Heart right ventricle (tissue), 16 donors: Measurements from ENCODE around the gene KRT86. TPM values are rescaled to one million over a fixed set of nuclear protein-coding genes. Genes with fewer than 3 reads are reported as not detected.

ENCODE experiments used
- ATAC-seq, 8 donors: fragments of 200-7000 bp; cut with Tn5 transposase; one replicate each; pipeline ENCODE4 v1.9.1; 2020; ENCODE audit warnings: mild to moderate bottlenecking in 8 of 8, moderate library complexity in 8 of 8, moderate number of reproducible peaks in 1 of 8
- DNase-seq, 2 donors: peaks; one replicate each; pipeline ENCODE4 v3.0.0-alpha.2; 2020
- H3K27ac ChIP-seq, 10 donors: fragments of 200-600 bp; sonication (generic) in 2 of 10; one replicate each; pipeline versions ENCODE4 v1.5.0 to v1.8.0; 2020 to 2022; ENCODE audit warnings: mild to moderate bottlenecking in 3 of 10
- H3K27me3 ChIP-seq, 7 donors: fragments of 200-600 bp; one replicate each; pipeline ENCODE4 v1.8.0; 2021 to 2022; ENCODE audit warnings: mild to moderate bottlenecking in 2 of 7
- H3K36me3 ChIP-seq, 9 donors: fragments of 200-600 bp; sonication (generic) in 1 of 9; one replicate each; pipeline versions ENCODE4 v1.5.0 to v1.8.0; 2020 to 2022; ENCODE audit warnings: mild to moderate bottlenecking in 2 of 9
- H3K4me1 ChIP-seq, 9 donors: fragments of 200-600 bp; sonication (generic) in 1 of 9; one replicate each; pipeline versions ENCODE4 v1.5.0 to v1.8.0; 2020 to 2022; ENCODE audit warnings: mild to moderate bottlenecking in 4 of 9
- H3K4me3 ChIP-seq, 10 donors: fragments of 200-600 bp; sonication (generic) in 2 of 10; one replicate each; pipeline versions ENCODE4 v1.5.0 to v1.8.0; 2020 to 2022; ENCODE audit warnings: mild to moderate bottlenecking in 7 of 10, moderate library complexity in 2 of 10
- H3K9me3 ChIP-seq, 11 donors: fragments of 200-600 bp in 10 of 11; sonication (generic) in 2 of 11; one replicate each; pipeline versions ENCODE4 v1.5.0 to v1.8.0; 2013 to 2022; ENCODE audit warnings: mild to moderate bottlenecking in 2 of 11, control low read depth in 1 of 11, moderate library complexity in 1 of 11
- WGBS, 2 donors: extraction: QIAGEN DNeasy Blood & Tissue Kit; methylation state at CpG; one replicate each; pipeline ENCODE4 v1.1.7; 2013; ENCODE audit warnings: inconsistent platforms in 1 of 2; 5-methylcytosine and 5-hydroxymethylcytosine counted together
- intact Hi-C, 10 donors: fragments of 100-400 bp; cut with DNase I; formaldehyde crosslinking; loops; one replicate each; pipeline versions ENCODE4 v1.11.1 to v1.14.2; 2022
- polyA plus RNA-seq, 2 donors: library from polyadenylated mRNA; stranded (reverse); fragments of 200-250 nt; gene quantifications; one replicate each; pipeline ENCODE4 v1.2.3, GENCODE V29; 2013
- total RNA-seq, 10 donors: library from RNA; stranded (reverse); fragmentation: NEBNext Ultra II Directional in 3 of 10; extraction: Animal tissue kit (Norgen Biotek cat#: 25700) in 3 of 10; gene quantifications; one replicate each; pipeline versions ENCODE4 v1.2.1 to v1.2.4, GENCODE V29; 2021 to 2023
- TF ChIP-seq, protein P1 (sequence below), 9 donors: fragments of 200-600 bp; sonication (generic) in 2 of 9; IDR thresholded peaks; one replicate each; pipeline versions ENCODE4 v1.5.0 to v1.8.0; 2021 to 2022; ENCODE audit warnings: antibody characterized with exemption in 9 of 9, mild to moderate bottlenecking in 5 of 9, moderate library complexity in 1 of 9
- donor health status: Arrhythmogenic right ventricular cardiomyopathy.
- donor health status: ischemic (EF 13 %, LVEDD 7.1; RV severe dilation, severe dysfunction).
- donor health status: healthy with polysubstance abuse.
- donor health status: DM: no; HTN: yes; CAD: no.
- donor health status: DM: no; HTN: no; CAD: no.
- donor health status: ischemic (EF 25% LVEDD 6.9; RV normal size, moderate dysfunction).
- donor health status: ischemic (EF 25% LVEDD 5.7; RV mildly dilated, moderate dysfunction).
- donor health status: healthy.
- donor health status: DM: yes; HTN: yes; CAD: no.
- donor health status: Ischemic cardiomyopathy.
- donor health status: ischemic (EF 35%, LVEDD 5.7; RV mildly dilated, moderate dysfunction).
- donor health status: nonischemic (EF 11% LVEDD 7.7; RV severe dilation, severe dysfunction).
- donor health status: DM: yes; HTN: yes; CAD: no.
- donor health status: PGD.
- donor health status: ischemic (EF 29% LVEDD 5.4; RV normal size, mild dysfunction).
- donor health status: nonischemic (EF 23%, LVEDD 6.1; RV moderate dilation, normal function).

The KRT86 gene
- total and polyA plus RNA-seq, 12 donors = 0.01 to 0.19 TPM; not detected in 10

DNA sequence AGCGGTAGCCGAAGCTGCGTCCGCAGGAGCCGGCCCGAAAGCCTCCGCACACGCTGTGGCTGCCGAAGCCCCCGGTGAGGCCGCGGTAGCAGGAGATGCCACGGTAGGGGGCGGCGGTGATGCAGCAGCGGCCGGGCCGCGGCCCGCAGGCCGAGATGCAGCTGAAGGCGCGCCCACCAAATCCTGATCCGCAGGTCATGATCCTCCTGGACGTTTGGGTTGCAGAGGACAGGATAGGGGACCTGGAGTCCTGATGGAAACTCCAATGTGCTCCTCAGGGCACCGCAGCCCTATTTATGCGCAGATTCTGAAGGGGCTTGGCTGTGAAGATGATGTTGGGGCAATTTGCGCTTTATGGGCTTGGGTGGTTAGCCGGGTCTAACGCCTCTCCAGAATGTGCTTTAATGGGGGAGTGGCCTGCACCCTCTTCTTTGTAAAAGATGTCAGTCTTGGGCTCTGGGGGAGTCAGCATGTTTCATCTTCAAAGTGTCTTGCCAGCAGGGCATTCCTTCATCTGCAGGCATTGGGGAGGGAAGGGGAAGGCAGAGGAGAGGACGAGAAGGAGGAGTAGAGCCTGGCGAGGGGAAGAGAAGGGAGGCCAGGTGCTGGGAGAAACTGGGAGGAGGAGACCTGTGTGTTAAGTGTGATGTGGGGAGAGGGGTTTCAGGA, 17.0 kb downstream of the KRT86 start, which contains the start of gene KRT81:
Gene KRT81 (minus strand): TSS at position 268 of the 669 bp plus-strand sequence. CDS start 69 bp downstream, at position 199.
- Histone ChIP-seq H3K4me3 (no peak within 1 kb of the TSS), H3K27ac (no peak within 1 kb of the TSS), H3K27me3 (peaks cover 0 to 36% (median 27%) of the 10 kb centered on the region in 7 donors), H3K36me3 (no peaks in the 10 kb centered on the region), H3K4me1 (no peaks in the 10 kb centered on the region), H3K9me3 (no peaks in the 10 kb centered on the region)
- WGBS, 2 donors = 29 to 49% methylated on average over 15 to 23 of the region's 32 CpGs
- DNase-seq = no peak
- ATAC-seq = no peak
- intact Hi-C loops = no loop called here
- TF ChIP-seq, protein P1, sequence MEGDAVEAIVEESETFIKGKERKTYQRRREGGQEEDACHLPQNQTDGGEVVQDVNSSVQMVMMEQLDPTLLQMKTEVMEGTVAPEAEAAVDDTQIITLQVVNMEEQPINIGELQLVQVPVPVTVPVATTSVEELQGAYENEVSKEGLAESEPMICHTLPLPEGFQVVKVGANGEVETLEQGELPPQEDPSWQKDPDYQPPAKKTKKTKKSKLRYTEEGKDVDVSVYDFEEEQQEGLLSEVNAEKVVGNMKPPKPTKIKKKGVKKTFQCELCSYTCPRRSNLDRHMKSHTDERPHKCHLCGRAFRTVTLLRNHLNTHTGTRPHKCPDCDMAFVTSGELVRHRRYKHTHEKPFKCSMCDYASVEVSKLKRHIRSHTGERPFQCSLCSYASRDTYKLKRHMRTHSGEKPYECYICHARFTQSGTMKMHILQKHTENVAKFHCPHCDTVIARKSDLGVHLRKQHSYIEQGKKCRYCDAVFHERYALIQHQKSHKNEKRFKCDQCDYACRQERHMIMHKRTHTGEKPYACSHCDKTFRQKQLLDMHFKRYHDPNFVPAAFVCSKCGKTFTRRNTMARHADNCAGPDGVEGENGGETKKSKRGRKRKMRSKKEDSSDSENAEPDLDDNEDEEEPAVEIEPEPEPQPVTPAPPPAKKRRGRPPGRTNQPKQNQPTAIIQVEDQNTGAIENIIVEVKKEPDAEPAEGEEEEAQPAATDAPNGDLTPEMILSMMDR (IDR thresholded peaks at IDR 0.05) = no peak

DNA sequence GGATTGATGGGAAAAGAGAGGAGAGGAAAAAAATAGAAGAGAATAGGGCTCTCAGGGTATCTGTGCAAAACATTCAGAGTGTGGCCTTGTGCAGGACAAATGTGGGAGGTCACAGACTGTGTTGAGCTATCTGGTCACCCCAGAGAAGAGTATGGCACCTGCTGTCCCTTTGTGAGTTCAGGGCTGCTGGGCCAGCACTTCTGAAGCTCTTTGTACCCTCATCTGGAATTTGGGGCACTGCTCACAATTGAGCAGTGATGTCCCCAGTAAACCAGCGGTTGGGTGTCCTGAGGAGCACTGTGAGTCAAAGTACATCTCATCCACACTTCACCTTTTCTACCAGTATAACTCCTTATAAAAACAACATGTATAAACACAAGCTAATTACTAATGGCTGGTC, 19.5 kb downstream of the KRT86 start:
- peaks cover 0 to 55% (median 45%) of the 10 kb centered on the region in 7 donors for H3K27me3 ChIP-seq
- no peaks in the 10 kb centered on the region for H3K4me1 ChIP-seq
- TF ChIP-seq, protein P1 (IDR thresholded peaks at IDR 0.05) = no peak
- 78 to 95% methylated on average over 1 of the region's 1 CpG for WGBS, 2 donors
- H3K27ac ChIP-seq = no peak overlapping the region
- ATAC-seq (no peak), DNase-seq (no peak)
- intact Hi-C loops = no loop called here
- no peak overlapping the region for H3K4me3 ChIP-seq
- no peaks in the 10 kb centered on the region for H3K9me3 ChIP-seq
- H3K36me3 ChIP-seq = no peaks in the 10 kb centered on the region

DNA sequence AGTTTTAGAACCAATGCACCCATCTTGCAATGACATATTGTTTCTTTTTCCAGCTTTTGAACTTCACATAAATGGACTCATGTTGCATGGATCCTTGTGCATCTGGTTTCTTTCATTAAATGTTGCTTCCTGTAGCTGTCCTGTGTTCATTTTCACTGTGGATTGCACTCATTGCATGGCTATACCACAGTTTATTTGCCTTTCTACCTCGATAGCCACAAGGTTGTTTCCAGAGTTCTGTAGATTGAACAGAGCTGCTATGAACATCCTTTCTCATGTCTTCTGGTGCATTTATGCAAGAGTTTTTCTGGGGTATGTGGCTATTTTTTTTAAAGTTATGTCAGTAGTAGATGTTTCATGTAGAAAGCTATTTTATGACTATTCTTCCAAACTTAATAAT, 20.4 kb downstream of the KRT86 start:
- intact Hi-C loops = no loop called here
- TF ChIP-seq, protein P1 (IDR thresholded peaks at IDR 0.05) = no peak
- ATAC-seq (no peak), DNase-seq (no peak)
- WGBS, 2 donors = 44 to 48% methylated on average over 1 of the region's 1 CpG
- Histone ChIP-seq H3K36me3 (no peaks in the 10 kb centered on the region), H3K9me3 (no peaks in the 10 kb centered on the region), H3K27me3 (peaks cover 0 to 62% (median 47%) of the 10 kb centered on the region in 7 donors), H3K4me3 (no peak overlapping the region), H3K27ac (no peak overlapping the region), H3K4me1 (no peaks in the 10 kb centered on the region)

DNA sequence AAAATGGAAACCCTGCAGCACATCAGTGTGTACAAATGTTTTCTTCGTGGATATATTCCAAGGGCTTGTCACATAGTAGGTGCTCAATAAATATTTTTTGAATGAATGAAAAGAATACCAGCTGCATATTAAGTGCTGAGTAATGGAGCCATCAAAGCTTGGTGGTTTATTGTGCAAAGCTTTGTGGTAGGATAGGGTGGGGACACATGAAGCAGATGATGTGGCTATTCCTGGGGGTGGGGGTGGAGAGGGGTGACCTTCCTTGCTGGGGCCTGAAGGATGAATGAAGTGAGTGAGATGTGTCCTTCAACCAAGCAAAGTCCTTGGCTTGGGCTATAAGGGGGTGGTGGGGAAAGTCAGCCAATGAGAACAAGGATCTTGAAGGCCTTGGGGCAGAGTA, 21.2 kb downstream of the KRT86 start:
- WGBS, 2 donors = 67 to 77% methylated on average over 1 of the region's 1 CpG
- Histone ChIP-seq H3K27ac (no peak overlapping the region), H3K36me3 (no peaks in the 10 kb centered on the region), H3K4me1 (no peaks in the 10 kb centered on the region), H3K9me3 (no peaks in the 10 kb centered on the region), H3K4me3 (no peak overlapping the region), H3K27me3 (peaks cover 0 to 66% (median 56%) of the 10 kb centered on the region in 7 donors)
- DNase-seq (no peak), ATAC-seq (no peak)
- intact Hi-C loops = no loop called here
- TF ChIP-seq, protein P1 (IDR thresholded peaks at IDR 0.05) = no peak
